HG03097 (cell line): ENCODE results near the gene NPIPB6.
"Not testable (repeated sequence)": the region's sequence is repeated elsewhere in the genome, so short reads cannot be mapped to it uniquely, and the experiment has no call there.

Source experiments
- ATAC-seq: cut with Tn5 transposase; IDR thresholded peaks from one replicate; pipeline ENCODE4 v1.9.1; 2021; ENCODE audit not compliant: unreplicated experiment, low FRiP score

Gene NPIPB6

GRCh38 chr16:28363408-28363807 lies at the start of gene NPIPB6:
TSS of gene NPIPB6 (minus strand) at chr16:28363508. CDS start at chr16:28362822, 686 bp downstream.
- not testable (repeated sequence) for ATAC-seq

- ATAC-seq: peak; percentile 80
Observed at GRCh38 chr16:28403220-28404072, 40.1 kb upstream of the NPIPB6 start, which contains the start of gene EIF3CL. TSS of gene EIF3CL (minus strand) at chr16:28403841. CDS start at chr16:28403618, 223 bp downstream.

GRCh38 chr16:28392054-28392453 lies 28.7 kb upstream of the NPIPB6 start:
- not testable (repeated sequence) for ATAC-seq

- ATAC-seq: not testable (repeated sequence)
Observed at GRCh38 chr16:28382177-28382867, 19.0 kb upstream of the NPIPB6 start.

GRCh38 chr16:28377822-28378221 lies 14.5 kb upstream of the NPIPB6 start:
- not testable (repeated sequence) for ATAC-seq

GRCh38 chr16:28377108-28377625 lies 13.9 kb upstream of the NPIPB6 start:
- ATAC-seq: not testable (repeated sequence)

- not testable (repeated sequence) for ATAC-seq
Observed at GRCh38 chr16:28375115-28375514, 11.8 kb upstream of the NPIPB6 start.

- not testable (repeated sequence) for ATAC-seq
Observed at GRCh38 chr16:28374281-28374680, 11.0 kb upstream of the NPIPB6 start.

- not testable (repeated sequence) for ATAC-seq
Observed at GRCh38 chr16:28367926-28368325, 4.6 kb upstream of the NPIPB6 start.

GRCh38 chr16:28364268-28365173 lies 1.2 kb upstream of the NPIPB6 start:
- peak; percentile 90 for ATAC-seq

GRCh38 chr16:28362600-28362999 lies 708 bp downstream of the NPIPB6 start:
- ATAC-seq: not testable (repeated sequence)

- not testable (repeated sequence) for ATAC-seq
Observed at GRCh38 chr16:28338230-28338629, 25.1 kb downstream of the NPIPB6 start.

GRCh38 chr16:28336940-28337710 lies 26.2 kb downstream of the NPIPB6 start:
- ATAC-seq: not testable (repeated sequence)

GRCh38 chr16:28335678-28336077 lies 27.6 kb downstream of the NPIPB6 start:
- not testable (repeated sequence) for ATAC-seq

GRCh38 chr16:28332632-28333031 lies 30.7 kb downstream of the NPIPB6 start:
- not testable (repeated sequence) for ATAC-seq

GRCh38 chr16:28330981-28331380 lies 32.3 kb downstream of the NPIPB6 start:
- not testable (repeated sequence) for ATAC-seq

- not testable (repeated sequence) for ATAC-seq
Observed at GRCh38 chr16:28330232-28330631, 33.1 kb downstream of the NPIPB6 start.

- ATAC-seq: no peak
Observed at GRCh38 chr16:28326881-28327610, 36.3 kb downstream of the NPIPB6 start.

GRCh38 chr16:28324887-28325279 lies 38.4 kb downstream of the NPIPB6 start:
- no peak for ATAC-seq
